H54 (cell line): ENCODE measurements around the gene KDM4E.
A peak's percentile ranks its signal among the peaks of the same experiment; 100 is the strongest.

ENCODE experiments used
- DNase-seq: peaks from one replicate; pipeline ENCODE4 v3.0.0; 2011; ENCODE audit warnings: low spot score, mixed read lengths; ENCODE audit not compliant: insufficient read length
- FAIRE-seq: peaks from 3 replicates; lab custom pipeline; 2011; peaks lifted over from hg19 to GRCh38; lab: Jason Lieb, UNC
- POLR2A ChIP-seq: IDR thresholded peaks from 2 replicates; pipeline ENCODE4 v1.6.1; 2011; ENCODE audit warnings: low read depth, mild to moderate bottlenecking, low read length

The KDM4E gene

DNA sequence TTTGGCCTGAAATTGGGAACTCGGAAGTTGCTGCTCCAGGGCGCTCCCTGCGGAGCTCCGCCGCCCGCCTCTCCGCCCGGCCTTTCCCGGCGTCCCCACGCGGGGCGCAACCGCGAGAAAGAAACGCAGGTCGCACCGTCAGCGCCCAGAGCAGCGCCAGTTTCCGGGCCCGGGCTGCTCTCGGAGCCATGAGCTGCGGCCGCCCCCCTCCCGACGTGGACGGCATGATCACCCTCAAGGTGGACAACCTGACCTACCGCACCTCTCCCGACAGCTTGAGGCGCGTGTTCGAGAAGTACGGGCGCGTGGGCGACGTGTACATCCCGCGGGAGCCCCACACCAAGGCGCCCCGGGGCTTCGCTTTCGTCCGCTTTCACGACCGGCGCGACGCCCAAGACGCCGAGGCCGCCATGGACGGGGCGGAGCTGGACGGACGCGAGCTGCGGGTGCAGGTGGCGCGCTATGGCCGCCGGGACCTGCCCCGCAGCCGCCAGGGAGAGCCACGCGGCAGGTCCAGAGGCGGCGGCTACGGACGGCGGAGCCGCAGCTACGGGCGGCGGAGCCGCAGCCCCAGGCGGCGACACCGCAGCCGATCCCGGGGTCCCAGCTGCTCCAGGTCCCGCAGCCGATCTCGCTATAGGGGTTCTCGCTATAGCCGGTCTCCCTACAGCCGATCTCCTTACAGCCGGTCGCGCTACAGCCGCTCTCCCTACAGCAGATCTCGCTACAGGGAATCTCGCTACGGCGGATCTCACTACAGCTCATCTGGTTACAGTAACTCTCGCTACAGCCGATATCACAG lies 42.2 kb downstream of the KDM4E start:
- TF ChIP-seq POLR2A = no peak
- DNase-seq (no peak), FAIRE-seq (no peak)

DNA sequence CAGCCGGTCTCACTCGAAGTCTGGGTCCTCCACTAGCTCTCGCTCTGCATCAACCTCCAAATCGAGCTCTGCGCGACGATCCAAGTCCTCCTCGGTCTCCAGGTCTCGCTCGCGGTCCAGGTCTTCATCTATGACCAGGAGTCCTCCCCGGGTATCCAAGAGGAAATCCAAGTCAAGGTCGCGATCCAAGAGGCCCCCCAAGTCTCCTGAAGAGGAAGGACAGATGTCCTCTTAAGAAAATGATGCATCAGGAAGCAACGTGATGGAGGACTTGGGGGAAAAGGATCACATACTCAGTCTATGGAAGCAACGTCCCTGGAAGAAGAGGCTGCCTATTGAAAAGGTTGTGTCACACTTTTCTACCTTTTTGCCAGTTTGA lies 42.8 kb downstream of the KDM4E start:
- no peak for DNase-seq
- TF ChIP-seq POLR2A = no peak
- FAIRE-seq = no peak

DNA sequence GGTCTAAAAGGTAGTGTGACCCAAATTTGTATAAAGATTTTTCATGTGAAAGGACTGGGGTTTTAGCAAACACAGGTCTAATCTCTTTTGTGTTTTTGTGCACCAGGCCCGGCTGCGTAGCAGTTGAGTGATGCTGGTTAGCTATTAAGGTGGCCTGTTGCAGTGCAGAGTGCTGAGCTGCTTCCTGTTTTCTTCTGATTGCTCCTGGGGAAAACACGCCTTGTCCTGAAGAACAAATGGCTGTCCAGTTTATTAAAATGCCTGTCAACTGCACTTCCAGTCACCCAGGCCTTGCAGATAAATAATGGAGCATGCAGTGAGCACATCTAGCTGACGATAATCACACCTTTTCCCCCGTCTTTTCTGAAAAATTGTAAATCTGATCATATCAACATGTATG lies 43.5 kb downstream of the KDM4E start:
- no peak for DNase-seq
- FAIRE-seq = peak; percentile 80
- TF ChIP-seq POLR2A = no peak

DNA sequence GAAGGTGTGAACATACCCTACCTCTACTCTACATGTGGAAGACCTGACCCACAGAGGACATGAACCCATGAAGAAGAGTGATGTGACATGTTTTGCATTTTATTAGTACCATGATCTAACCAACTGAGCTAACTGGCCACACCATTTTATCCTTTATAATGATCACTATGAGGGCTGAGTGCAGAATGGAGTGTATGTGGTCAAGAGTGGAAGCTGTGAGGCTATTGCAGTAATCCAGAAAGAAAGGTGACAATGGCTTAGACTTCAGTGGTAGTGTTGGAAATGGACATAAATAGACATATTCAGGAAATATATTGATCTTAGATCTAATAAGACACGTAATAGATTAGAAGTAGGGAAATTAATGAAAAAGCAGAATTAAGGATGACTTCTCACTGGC lies 45.4 kb downstream of the KDM4E start:
- FAIRE-seq (no peak), DNase-seq (no peak)
- no peak for TF ChIP-seq POLR2A

DNA sequence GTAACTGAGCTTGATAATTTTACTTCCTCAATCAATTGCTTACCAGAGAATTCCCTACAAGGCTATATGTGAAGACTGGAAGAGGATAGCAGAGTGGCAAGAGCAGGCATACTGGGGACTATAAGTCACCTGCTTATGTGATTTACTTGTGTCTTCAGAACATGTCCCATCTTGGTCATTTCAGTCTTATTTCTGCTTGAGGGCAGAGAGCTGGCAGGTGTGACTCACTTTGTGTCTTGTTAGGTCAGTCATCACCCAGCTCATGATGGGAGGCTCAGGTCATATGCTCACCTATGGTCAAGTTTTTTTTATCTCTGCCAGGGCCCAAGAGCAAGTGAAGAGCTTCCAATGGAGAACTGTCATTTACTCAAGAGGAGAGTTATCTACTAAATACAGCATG lies 47.9 kb downstream of the KDM4E start:
- no peak for TF ChIP-seq POLR2A
- DNase-seq (no peak), FAIRE-seq (no peak)

DNA sequence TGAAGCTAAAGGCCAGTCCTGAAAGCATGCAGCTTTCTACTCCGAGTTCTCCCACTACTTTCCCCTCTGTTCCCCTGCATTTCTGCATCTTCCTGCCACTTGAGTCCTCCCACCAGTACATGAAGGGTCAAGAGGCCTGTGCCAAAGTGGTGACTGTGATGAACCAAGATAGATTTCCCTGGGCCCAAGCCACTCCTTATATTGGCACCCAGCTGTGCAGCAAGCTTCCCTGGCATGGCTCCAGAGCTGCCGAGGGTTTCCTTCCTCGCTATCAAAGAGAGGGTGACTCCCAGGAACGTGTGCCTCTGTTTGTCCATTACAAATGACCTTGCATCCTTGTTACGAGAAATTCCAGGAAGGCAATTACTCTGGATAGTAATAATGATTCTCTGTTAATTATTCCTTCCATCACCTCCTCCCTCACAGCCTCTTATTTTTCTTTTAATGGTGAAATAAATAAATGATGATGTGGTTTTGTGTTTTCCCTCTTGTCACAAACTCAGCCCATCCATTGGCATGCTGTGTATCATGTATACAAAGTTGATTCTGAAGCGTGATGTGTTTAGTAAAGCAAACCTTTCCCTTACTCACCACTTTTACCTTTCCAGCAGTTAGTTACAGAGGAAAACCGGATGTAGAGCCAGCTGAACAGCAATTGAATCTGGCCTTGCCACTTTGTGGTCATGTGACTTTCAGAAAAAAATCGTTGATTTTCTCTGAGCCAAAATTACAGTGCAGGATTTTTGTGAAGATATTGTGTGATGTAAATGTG lies 49.9 kb downstream of the KDM4E start:
- FAIRE-seq = no peak
- TF ChIP-seq POLR2A = no peak
- no peak for DNase-seq

DNA sequence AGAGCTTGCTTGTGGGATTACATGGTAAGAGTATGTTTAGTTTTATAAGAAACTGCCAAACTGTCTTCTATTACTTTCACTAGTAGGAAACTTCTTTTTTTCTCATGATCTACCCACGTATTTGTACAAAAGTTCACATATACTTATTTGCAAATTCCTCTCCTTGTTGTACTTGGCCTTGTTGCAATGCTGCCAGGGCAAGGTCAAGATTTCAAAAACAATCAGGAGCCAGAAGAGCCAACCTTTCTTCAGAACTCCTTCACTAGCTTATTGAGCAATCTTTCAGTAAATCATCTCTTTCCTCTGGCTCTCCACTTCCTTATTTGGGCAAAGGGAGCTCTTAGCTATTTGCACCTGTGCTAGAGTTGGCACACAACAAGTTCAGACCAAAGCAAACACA lies 51.4 kb downstream of the KDM4E start:
- no peak for FAIRE-seq
- DNase-seq = no peak
- TF ChIP-seq POLR2A = no peak

DNA sequence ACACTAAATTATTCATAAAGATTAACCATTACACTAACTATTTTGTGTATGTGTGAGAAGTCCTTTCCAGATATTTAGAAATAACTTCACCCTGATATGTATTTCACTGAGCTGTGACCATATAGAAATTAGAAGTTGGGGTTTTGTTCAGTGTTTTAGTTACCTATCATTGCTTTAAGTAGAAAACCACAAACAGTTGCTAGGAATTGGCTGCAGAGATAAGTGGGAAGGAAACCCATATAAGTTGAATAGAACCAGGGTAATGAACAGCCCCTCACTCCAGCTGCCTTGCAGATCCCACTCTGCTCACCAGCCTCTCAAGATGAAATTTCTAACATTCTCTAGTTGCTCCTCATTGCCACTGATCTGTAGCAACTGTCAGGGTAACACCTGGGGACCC lies 51.9 kb downstream of the KDM4E start:
- FAIRE-seq (no peak), DNase-seq (no peak)
- no peak for TF ChIP-seq POLR2A
